Testis (tissue), 3 donors: ENCODE results near the gene HOXD12. TPM values are rescaled to one million over a fixed set of nuclear protein-coding genes. Genes with fewer than 3 reads are reported as not detected.
A peak's percentile ranks its signal among the peaks of the same experiment; 100 is the strongest.

Experiments
- DNase-seq: peaks from one replicate; pipeline ENCODE4 v3.0.0-alpha.2; 2019
- H3K27ac ChIP-seq, 2 donors: fragments of 200-600 bp; sonication (generic); one replicate each; pipeline ENCODE4 v1.5.1; 2019
- H3K27me3 ChIP-seq: fragments of 200-600 bp; sonication (generic); one replicate; pipeline ENCODE4 v1.5.1; 2019
- H3K36me3 ChIP-seq: fragments of 200-600 bp; sonication (generic); one replicate; pipeline ENCODE4 v1.5.1; 2017; ENCODE audit warnings: low read depth; ENCODE audit errors: missing control alignments
- H3K4me1 ChIP-seq: fragments of 200-600 bp; sonication (generic); one replicate; pipeline ENCODE4 v1.5.1; 2019
- H3K4me3 ChIP-seq, 2 donors: fragments of 200-600 bp; sonication (generic); one replicate each; pipeline ENCODE4 v1.5.1; 2017 to 2019
- H3K9me3 ChIP-seq: fragments of 200-600 bp; sonication (generic); one replicate; pipeline ENCODE4 v1.5.1; 2017
- CTCF ChIP-seq, 3 experiments: fragments of 450-650 bp in 2 of 3; fragments of 200-600 bp in 1 of 3; sonication (generic) in 1 of 3; IDR thresholded peaks; one replicate each; pipeline ENCODE4 v1.5.1; 2016 to 2019; ENCODE audit warnings: antibody characterized with exemption in 3 of 3, mild to moderate bottlenecking in 2 of 3, moderate library complexity in 1 of 3
- POLR2A ChIP-seq: fragments of 450-650 bp; IDR thresholded peaks from one replicate; pipeline ENCODE4 v1.6.1; 2017; ENCODE audit warnings: antibody characterized with exemption, mild to moderate bottlenecking, moderate library complexity
- WGBS, 2 donors: methylation state at CpG; one replicate each; pipeline ENCODE4 v1.1.5; 2018; 5-methylcytosine and 5-hydroxymethylcytosine counted together
- intact Hi-C: fragments of 100-400 bp; cut with DNase I; formaldehyde crosslinking; loops from one replicate; pipeline ENCODE4 v1.15.1; 2023; ENCODE audit warnings: low total_unique reads
- polyA plus RNA-seq: library from polyadenylated mRNA; stranded (reverse); fragments of 350-450 nt; fragmentation: Illumina TruSeq; extraction: RNeasy Lipid Tissue Mini Kit (QIAGEN cat#74804); gene quantifications from one replicate; pipeline ENCODE4 v1.2.3, GENCODE V29; 2014; ENCODE audit warnings: low read depth, low replicate concordance; ENCODE audit not compliant: insufficient read depth
- total RNA-seq, 2 donors: library from RNA; depleted of rRNA; stranded (reverse); fragments of >200 nt; gene quantifications; one replicate each; pipeline ENCODE4 v1.2.3, GENCODE V29; 2016

HOXD12 gene
- total and polyA plus RNA-seq, 3 donors from 2014 or later: not detected

DNA sequence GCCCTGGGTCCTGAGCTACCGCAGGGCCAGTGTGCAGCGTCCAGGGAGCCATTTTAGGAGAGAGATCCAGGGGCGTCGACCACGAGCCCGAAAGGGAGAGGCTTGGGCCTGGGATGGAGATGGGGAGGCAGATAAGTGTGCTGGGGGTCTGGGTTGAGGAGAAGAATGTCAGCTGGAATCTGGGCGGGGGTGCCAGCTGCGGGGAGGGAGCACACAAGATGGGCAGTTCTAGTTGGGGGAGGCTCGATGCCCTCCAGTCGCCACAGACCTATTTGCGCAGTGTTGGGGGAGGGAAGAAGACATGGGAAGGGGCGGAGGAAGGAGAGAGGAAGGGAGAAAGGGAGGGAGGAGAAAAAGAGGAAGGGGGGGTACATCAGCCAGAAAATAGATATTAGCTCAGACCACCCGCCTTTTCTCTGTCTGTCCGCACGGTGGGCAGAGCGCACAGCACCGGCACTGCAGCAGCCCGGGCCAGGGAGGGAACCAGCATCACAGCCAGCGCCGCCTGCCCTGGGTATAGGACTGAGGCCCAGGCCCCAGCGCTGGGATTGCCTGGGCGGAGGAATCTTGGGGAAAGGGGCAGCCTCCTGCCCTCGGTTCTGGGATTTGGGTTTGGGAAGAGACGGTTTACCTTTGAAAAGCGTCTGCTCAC, 5.6 kb downstream of the HOXD12 start:
- H3K27ac ChIP-seq: no peak overlapping the region
- DNase-seq: no peak
- H3K36me3 ChIP-seq: no peaks in the 10 kb centered on the region
- no peak overlapping the region for H3K4me3 ChIP-seq
- intact Hi-C loops: no loop called here
- TF ChIP-seq CTCF (IDR thresholded peaks at IDR 0.05): no peak
- TF ChIP-seq POLR2A: no peak
- H3K9me3 ChIP-seq: no peaks in the 10 kb centered on the region
- 30 to 32% methylated on average over 22 to 25 of the region's 25 CpGs for WGBS, 2 donors
- no peaks in the 10 kb centered on the region for H3K27me3 ChIP-seq
- H3K4me1 ChIP-seq: peaks cover 6% of the 10 kb centered on the region

- Histone ChIP-seq H3K27ac (no peak overlapping the region), H3K9me3 (no peaks in the 10 kb centered on the region), H3K4me1 (peaks cover 6% of the 10 kb centered on the region), H3K36me3 (no peaks in the 10 kb centered on the region), H3K4me3 (no peak overlapping the region), H3K27me3 (no peaks in the 10 kb centered on the region)
- intact Hi-C loops: no loop called here
- WGBS, 2 donors: 30 to 32% methylated on average over 24 to 25 of the region's 25 CpGs
- DNase-seq: no peak
- TF ChIP-seq POLR2A: no peak
- TF ChIP-seq CTCF (IDR thresholded peaks at IDR 0.05): no peak
Observed at GRCh38 chr2:176105730-176106580, 6.4 kb downstream of the HOXD12 start.

DNA sequence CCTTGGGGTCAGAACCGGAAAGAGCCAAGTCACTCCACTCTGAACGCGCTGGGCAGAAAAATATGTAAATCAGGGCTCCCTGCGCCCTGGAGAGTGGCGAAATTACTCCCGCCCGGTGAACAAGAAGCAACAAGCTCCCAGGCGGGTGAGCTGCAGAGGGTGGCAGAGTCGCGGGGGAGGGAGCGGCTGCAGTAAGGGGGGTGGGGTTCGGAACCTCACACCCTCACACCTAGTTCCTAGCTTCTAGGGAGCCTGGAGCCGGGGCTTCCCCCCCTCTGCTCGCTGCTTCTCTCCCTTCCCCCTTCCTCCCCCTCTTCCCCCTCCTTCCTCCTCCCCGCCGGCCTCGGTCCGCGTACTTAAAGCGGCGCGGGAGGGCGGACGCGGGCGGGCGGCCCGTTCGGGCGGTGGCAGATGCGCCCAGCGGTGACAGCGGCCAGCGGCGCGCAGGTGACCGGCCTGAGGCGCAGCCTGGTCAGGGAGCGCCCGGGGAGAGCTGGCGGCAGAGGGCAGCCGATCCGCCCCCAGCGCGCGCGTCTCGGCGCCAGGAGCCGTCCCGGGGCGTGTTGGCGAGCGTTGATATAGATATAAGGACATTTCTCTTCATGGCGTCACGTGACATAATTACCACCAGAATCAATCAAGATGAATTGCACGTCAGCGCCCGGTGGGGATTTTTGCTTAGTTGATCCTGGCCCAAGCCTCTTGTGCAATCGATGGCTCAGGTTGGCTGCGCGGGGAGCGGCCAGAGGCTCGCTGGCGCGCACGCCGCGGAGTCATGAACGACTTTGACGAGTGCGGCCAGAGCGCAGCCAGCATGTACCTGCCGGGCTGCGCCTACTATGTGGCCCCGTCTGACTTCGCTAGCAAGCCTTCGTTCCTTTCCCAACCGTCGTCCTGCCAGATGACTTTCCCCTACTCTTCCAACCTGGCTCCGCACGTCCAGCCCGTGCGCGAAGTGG, 7.3 kb downstream of the HOXD12 start, which contains the start of gene HOXD11:
HOXD11 (plus strand) TSS at position 700 of the 959 bp plus-strand sequence; CDS start at position 776, 76 bp downstream.
- H3K9me3 ChIP-seq: no peaks in the 10 kb centered on the region
- no peak for TF ChIP-seq CTCF (IDR thresholded peaks at IDR 0.05)
- TF ChIP-seq POLR2A: no peak
- H3K27me3 ChIP-seq: no peaks in the 10 kb centered on the region
- H3K27ac ChIP-seq: no peak within 1 kb of the TSS
- H3K4me1 ChIP-seq: peaks cover 6% of the 10 kb centered on the region
- no peaks in the 10 kb centered on the region for H3K36me3 ChIP-seq
- intact Hi-C loops: no loop called here
- peak within 1 kb of the TSS; percentile 19 to 23 for H3K4me3 ChIP-seq
- 6% methylated on average over 52 to 79 of the region's 85 CpGs for WGBS, 2 donors
- DNase-seq: no peak

- DNase-seq: no peak
- H3K27me3 ChIP-seq: no peaks in the 10 kb centered on the region
- no peak overlapping the region for H3K27ac ChIP-seq
- intact Hi-C loops: no loop called here
- no peaks in the 10 kb centered on the region for H3K36me3 ChIP-seq
- peak overlapping the region in 1 of 2 donors; percentile 7 for H3K4me3 ChIP-seq
- TF ChIP-seq CTCF (IDR thresholded peaks at IDR 0.05) (no peak), POLR2A (no peak)
- 4% methylated on average over 20 of the region's 59 CpGs; no CpG with 5 or more reads in 1 of the 2 donors for WGBS, 2 donors
- no peaks in the 10 kb centered on the region for H3K9me3 ChIP-seq
- H3K4me1 ChIP-seq: peaks cover 6% of the 10 kb centered on the region
Observed at GRCh38 chr2:176107731-176108181, 8.2 kb downstream of the HOXD12 start.
